Endothelial cell of umbilical vein (primary cell): ENCODE measurements around the gene SVEP1. TPM values are rescaled to one million over a fixed set of nuclear protein-coding genes. Genes with fewer than 3 reads are reported as not detected.

ENCODE experiments used
- BruUV-seq: library from RNA; stranded (reverse); fragments of 400-500 nt; replicated peaks from 2 replicates; lab custom pipeline; 2021; lab: Mats Ljungman, UMichigan
- CTCF ChIA-PET: fragments of 300-600, 350-600 bp; sonication (Branson Sonifier 250); formaldehyde crosslinking; loops from one replicate; lab custom pipeline; 2021; ENCODE audit warnings: antibody characterized with exemption, inconsistent platforms; lab: Charles Lee
- POLR2A ChIA-PET: fragments of 300-600, 350-600 bp; sonication (Branson Sonifier 250); formaldehyde crosslinking; loops from one replicate; lab custom pipeline; 2021; ENCODE audit warnings: antibody characterized with exemption, inconsistent platforms; lab: Charles Lee
- DNase-seq: peaks from one replicate; pipeline ENCODE4 v3.0.0-alpha.2; 2011; ENCODE audit warnings: low read depth, low spot score
- FAIRE-seq: peaks from 2 replicates; lab custom pipeline; 2011; peaks lifted over from hg19 to GRCh38; lab: Jason Lieb, UNC
- H2AFZ ChIP-seq: 2 replicates; pipeline ENCODE4 v1.6.0; 2012; ENCODE audit warnings: low read depth, low read length, control low read depth, inconsistent platforms
- H3K27ac ChIP-seq: 2 replicates; pipeline ENCODE4 v1.5.1; 2011; ENCODE audit warnings: low read depth, mild to moderate bottlenecking, control low read depth, low read length, moderate library complexity; ENCODE audit not compliant: insufficient read depth
- H3K27me3 ChIP-seq, 2 experiments: 2 replicates each; pipeline versions ENCODE4 v1.6.0 to v1.6.1; 2011; ENCODE audit warnings: low read length in 2 of 2, mixed read lengths in 1 of 2; ENCODE audit not compliant: control insufficient read depth in 2 of 2, insufficient read depth in 2 of 2
- H3K36me3 ChIP-seq, 2 experiments: 2 replicates in 1 of 2; 3 replicates in 1 of 2; pipeline ENCODE4 v1.5.1; 2011; ENCODE audit warnings: low read length in 2 of 2, mild to moderate bottlenecking in 1 of 2, moderate library complexity in 1 of 2; ENCODE audit not compliant: control insufficient read depth in 2 of 2, insufficient read depth in 2 of 2; ENCODE audit errors: extremely low read depth in 1 of 2
- H3K4me1 ChIP-seq: 3 replicates; pipeline ENCODE4 v1.5.1; 2011; ENCODE audit warnings: mild to moderate bottlenecking, low read length; ENCODE audit not compliant: control insufficient read depth, insufficient read depth; ENCODE audit errors: extremely low read depth
- H3K4me2 ChIP-seq: 2 replicates; pipeline ENCODE4 v1.6.1; 2011; ENCODE audit warnings: low read length, control low read depth, mixed read lengths; ENCODE audit not compliant: insufficient read depth
- H3K4me3 ChIP-seq, 3 experiments: fragments of 200-600 bp in 1 of 3; sonication (generic), shearing (Covaris generic) in 1 of 3; replicated peaks in 1 of 3; 2 replicates each; pipeline ENCODE4 v1.5.1; 2011 to 2016; ENCODE audit warnings: control low read depth in 3 of 3, low read length in 3 of 3, mild to moderate bottlenecking in 2 of 3, inconsistent platforms in 1 of 3, low read depth in 1 of 3, moderate library complexity in 1 of 3; ENCODE audit not compliant: insufficient read depth in 1 of 3
- H3K79me2 ChIP-seq: 2 replicates; pipeline ENCODE4 v1.6.0; 2012; ENCODE audit warnings: low read length, inconsistent platforms; ENCODE audit not compliant: control insufficient read depth, insufficient read depth
- H3K9ac ChIP-seq: replicated peaks from 2 replicates; pipeline ENCODE3; 2011; ENCODE audit warnings: low read length, control low read depth; ENCODE audit not compliant: insufficient read depth; ENCODE audit errors: extremely low read depth
- H3K9me1 ChIP-seq: replicated peaks from 3 replicates; pipeline ENCODE4 v1.6.0; 2011; ENCODE audit warnings: mild to moderate bottlenecking, low read length; ENCODE audit not compliant: control insufficient read depth, insufficient read depth; ENCODE audit errors: extremely low read depth
- H3K9me3 ChIP-seq: replicated peaks from 2 replicates; pipeline ENCODE4 v1.5.1; 2012; ENCODE audit warnings: low read length, inconsistent platforms; ENCODE audit not compliant: control insufficient read depth, insufficient read depth
- H4K20me1 ChIP-seq: replicated peaks from 2 replicates; pipeline ENCODE3; 2011; ENCODE audit warnings: mild to moderate bottlenecking, low read length; ENCODE audit not compliant: control insufficient read depth, insufficient read depth; ENCODE audit errors: extremely low read depth
- CTCF ChIP-seq, 2 donors: IDR thresholded peaks; 1 replicate in 1 of 2; 2 replicates in 1 of 2; pipeline ENCODE4 v1.5.1; 2011; ENCODE audit warnings: low read length in 2 of 2, mild to moderate bottlenecking in 2 of 2, moderate library complexity in 2 of 2, control low read depth in 1 of 2, inconsistent platforms in 1 of 2, low read depth in 1 of 2; ENCODE audit not compliant: insufficient read depth in 1 of 2; ENCODE audit errors: extremely low read depth in 1 of 2
- EZH2 ChIP-seq: IDR thresholded peaks from 2 replicates; pipeline ENCODE4 v1.6.1; 2012; ENCODE audit warnings: borderline replicate concordance, low read depth, mild to moderate bottlenecking, moderate library complexity, low read length, inconsistent platforms; ENCODE audit not compliant: severe bottlenecking
- FOS ChIP-seq: IDR thresholded peaks from 2 replicates; pipeline ENCODE4 v1.6.1; 2011; ENCODE audit warnings: mild to moderate bottlenecking, low read length, moderate library complexity, borderline replicate concordance; ENCODE audit not compliant: insufficient read depth
- JUN ChIP-seq: IDR thresholded peaks from 2 replicates; pipeline ENCODE4 v1.6.1; 2011; ENCODE audit warnings: borderline replicate concordance, low read depth; ENCODE audit not compliant: insufficient read length, insufficient read depth
- MAX ChIP-seq: IDR thresholded peaks from 2 replicates; pipeline ENCODE4 v1.6.1; 2011; ENCODE audit not compliant: insufficient read depth, insufficient read length
- MYC ChIP-seq: IDR thresholded peaks from one replicate; pipeline ENCODE4 v1.6.1; 2011; ENCODE audit warnings: mild to moderate bottlenecking, low read depth, low read length
- POLR2AphosphoS5 ChIP-seq: IDR thresholded peaks from 2 replicates; pipeline ENCODE4 v1.6.1; 2012; ENCODE audit warnings: low read depth, mild to moderate bottlenecking, control low read depth, low read length, moderate library complexity; ENCODE audit not compliant: insufficient read depth
- dilution Hi-C: fragments of 300-500 bp; cut with MboI; formaldehyde crosslinking; loops from one replicate; pipeline ENCODE4 v1.15.0; 2019; ENCODE audit warnings: low sequenced_read_pairs; ENCODE audit not compliant: extremely low pct_ligation_motif_present
- intact Hi-C: fragments of 100-400 bp; cut with micrococcal nuclease; formaldehyde crosslinking; loops from one replicate; pipeline ENCODE4 v1.10.0; 2022
- polyA plus RNA-seq, 4 experiments: library from polyadenylated mRNA; depleted of rRNA in 3 of 4; stranded (reverse) in 3 of 4; unstranded in 1 of 4; fragments of >200 nt; gene quantifications; 2 replicates each; pipeline versions ENCODE4 v1.2.1 to v1.2.3, GENCODE V29; 2011 to 2012; ENCODE audit warnings: missing spikeins in 1 of 4
- total RNA-seq: library from RNA; stranded (reverse); gene quantifications from 2 replicates; pipeline ENCODE4 v1.2.3, GENCODE V29; 2021

SVEP1 gene
- total and polyA plus RNA-seq, 2 donors (not counting 3 experiments of a cell fraction or from before 2014, with no cell fraction given): 0.04 to 0.29 TPM

GRCh38 chr9:110537841-110538646, 41.5 kb downstream of the SVEP1 start:
- no peak overlapping the region for H3K4me2 ChIP-seq
- H3K9me1 ChIP-seq: no peaks in the 10 kb centered on the region
- H3K9ac ChIP-seq: no peak overlapping the region
- no peak overlapping the region for H2AFZ ChIP-seq
- no peaks in the 10 kb centered on the region for H4K20me1 ChIP-seq
- DNase-seq: no peak
- FAIRE-seq: no peak
- POLR2A ChIA-PET: interaction anchor here (0.8 kb wide), 1 partner anchor 18 kb away, joined by 3 read pairs; no protein-coding TSS in a partner anchor
- H3K27ac ChIP-seq: no peak overlapping the region
- no peak for TF ChIP-seq JUN
- TF ChIP-seq POLR2AphosphoS5: no peak
- TF ChIP-seq EZH2: no peak
- no peak for TF ChIP-seq FOS
- TF ChIP-seq MYC: no peak
- TF ChIP-seq MAX: no peak
- no peak for TF ChIP-seq CTCF (IDR thresholded peaks at IDR 0.05; ENCODE audit: extremely low read depth in 1 of 2, insufficient read depth in 1 of 2, low read depth in 1 of 2, low read length in 2 of 2)
- H3K4me3 ChIP-seq: no peak overlapping the region
- H3K4me1 ChIP-seq: no peaks in the 10 kb centered on the region
- BruUV-seq: no TSS peak
- H3K9me3 ChIP-seq: no peaks in the 10 kb centered on the region
- H3K27me3 ChIP-seq: no peaks in the 10 kb centered on the region
- H3K79me2 ChIP-seq: no peaks in the 10 kb centered on the region
- CTCF ChIA-PET: interaction anchor here (1.4 kb wide), 1 partner anchor 18 kb away, joined by 3 read pairs; no protein-coding TSS in a partner anchor
- intact Hi-C loops: no loop called here
- no peaks in the 10 kb centered on the region for H3K36me3 ChIP-seq
- dilution Hi-C loops: no loop called here
